Left colon (tissue), 2 donors: ENCODE measurements around the gene PANK3. TPM values are rescaled to one million over a fixed set of nuclear protein-coding genes. Genes with fewer than 3 reads are reported as not detected.
"Not testable (repeated sequence)": the region's sequence is repeated elsewhere in the genome, so short reads cannot be mapped to it uniquely, and the experiment has no call there.

Experiments used
- ATAC-seq: fragments of 200-7000 bp; cut with Tn5 transposase; one replicate; pipeline ENCODE4 v1.9.1; 2020; ENCODE audit warnings: mild to moderate bottlenecking, moderate library complexity
- DNase-seq, 2 donors: peaks; one replicate each; pipeline ENCODE4 v3.0.0-alpha.2; 2020
- intact Hi-C, 2 donors: fragments of 100-400 bp; cut with DNase I in 1 of 2; cut with micrococcal nuclease in 1 of 2; formaldehyde crosslinking; loops; one replicate each; pipeline versions ENCODE4 v1.11.2 to v1.14.0; 2022; cut with DNase I, micrococcal nuclease
- total RNA-seq, 2 donors: library from RNA; stranded (reverse); fragmentation: NEBNext Ultra II Directional; extraction: Animal tissue kit (Norgen Biotek cat#: 25700); gene quantifications; one replicate each; pipeline ENCODE4 v1.2.1, GENCODE V29; 2021
- donor health status: DM: no; HTN: no; CAD: no.
- donor health status: DM: yes; HTN: yes; CAD: no.

Gene PANK3
- total RNA-seq, 2 donors from 2014 or later, result 142 to 166 TPM

- DNase-seq (no peak), ATAC-seq (no peak)
- intact Hi-C loops, result no loop called here
Measured at GRCh38 chr5:168598639-168599038, 19.5 kb upstream of the PANK3 start.

- DNase-seq (no peak), ATAC-seq (no peak)
- intact Hi-C loops, result no loop called here
Measured at GRCh38 chr5:168596927-168597326, 17.8 kb upstream of the PANK3 start.

- DNase-seq, intact Hi-C loops, ATAC-seq: not testable (repeated sequence)
Measured at GRCh38 chr5:168596122-168596521, 17.0 kb upstream of the PANK3 start.

- DNase-seq (no peak), ATAC-seq (peak; percentile 13)
- intact Hi-C loops, result no loop called here
Measured at GRCh38 chr5:168592014-168592368, 12.8 kb upstream of the PANK3 start.

GRCh38 chr5:168591302-168592013 lies 12.3 kb upstream of the PANK3 start:
- intact Hi-C loops, result no loop called here
- ATAC-seq, result peak; percentile 72
- DNase-seq, result no peak

GRCh38 chr5:168590666-168591065 lies 11.5 kb upstream of the PANK3 start:
- intact Hi-C loops, result no loop called here
- DNase-seq (peak; percentile 52 to 60), ATAC-seq (peak; percentile 75)

GRCh38 chr5:168587987-168588386 lies 8.8 kb upstream of the PANK3 start:
- intact Hi-C loops, result no loop called here
- no peak for ATAC-seq
- no peak for DNase-seq

- DNase-seq (no peak), ATAC-seq (no peak)
- intact Hi-C loops, result no loop called here
Measured at GRCh38 chr5:168585119-168585856, 6.1 kb upstream of the PANK3 start.

GRCh38 chr5:168583742-168584482 lies 4.7 kb upstream of the PANK3 start:
- ATAC-seq (no peak), DNase-seq (no peak)
- intact Hi-C loops, result no loop called here

GRCh38 chr5:168580814-168581469 lies 1.8 kb upstream of the PANK3 start:
- ATAC-seq, intact Hi-C loops: not testable (repeated sequence)

GRCh38 chr5:168580227-168580508 lies 1.0 kb upstream of the PANK3 start:
- DNase-seq (no peak), ATAC-seq (no peak)
- intact Hi-C loops, result no loop called here

More at GRCh38 chr5:168580814-168581469, 1.8 kb upstream of the PANK3 start:
- not testable (repeated sequence) for DNase-seq

- intact Hi-C loops, result no loop called here
- DNase-seq (peak; percentile 98 to 99), ATAC-seq (peak; percentile 92)
Measured at GRCh38 chr5:168579488-168580226, 489 bp upstream of the PANK3 start.

GRCh38 chr5:168578006-168578405 lies 1.2 kb downstream of the PANK3 start:
- intact Hi-C loops, result no loop called here
- DNase-seq, result no peak
- ATAC-seq, result peak; percentile 14

- DNase-seq, result no peak
- no peak for ATAC-seq
- intact Hi-C loops, result no loop called here
Measured at GRCh38 chr5:168575391-168576372, 3.5 kb downstream of the PANK3 start.

GRCh38 chr5:168574156-168574555 lies 5.0 kb downstream of the PANK3 start:
- ATAC-seq, intact Hi-C loops, DNase-seq: not testable (repeated sequence)

GRCh38 chr5:168573663-168574062 lies 5.5 kb downstream of the PANK3 start:
- DNase-seq, ATAC-seq, intact Hi-C loops: not testable (repeated sequence)

GRCh38 chr5:168570490-168571328 lies 8.5 kb downstream of the PANK3 start:
- DNase-seq (no peak), ATAC-seq (peak; percentile 69)
- intact Hi-C loops, result no loop called here
